WTC11 (cell line): Measurements from ENCODE around the gene MICAL2. TPM values are rescaled to one million over a fixed set of nuclear protein-coding genes. Genes with fewer than 3 reads are reported as not detected.

Experiments used
- ATAC-seq: fragments of 200-7000 bp; cut with Tn5 transposase; 2 replicates; pipeline ENCODE4 v1.10.0; 2021; ENCODE audit warnings: mild to moderate bottlenecking, moderate library complexity
- CTCF ChIA-PET: fragments of 300-600 bp; sonication (Branson Sonifier 250); formaldehyde crosslinking; loops from one replicate; lab custom pipeline; 2021; ENCODE audit warnings: antibody characterized with exemption; lab: Charles Lee
- POLR2A ChIA-PET: fragments of 350-600 bp; sonication (Branson Sonifier 250); formaldehyde crosslinking; loops from one replicate; lab custom pipeline; 2021; ENCODE audit warnings: antibody characterized with exemption; lab: Charles Lee
- DNase-seq: peaks from one replicate; pipeline ENCODE4 v3.0.0; 2021; ENCODE audit warnings: low spot score
- H3K27ac Mint-ChIP-seq: 2 replicates; pipeline ENCODE4 v1.8.0; 2021; ENCODE audit warnings: mixed read lengths
- H3K27me3 Mint-ChIP-seq: 2 replicates; pipeline ENCODE4 v1.8.0; 2021; ENCODE audit warnings: low read depth, mild to moderate bottlenecking, moderate library complexity, mixed read lengths
- H3K36me3 Mint-ChIP-seq: 2 replicates; pipeline ENCODE4 v1.8.0; 2021; ENCODE audit warnings: mixed read lengths
- H3K4me1 Mint-ChIP-seq: 2 replicates; pipeline ENCODE4 v1.8.0; 2022; ENCODE audit warnings: mixed read lengths
- H3K4me3 Mint-ChIP-seq: 2 replicates; pipeline ENCODE4 v1.8.0; 2021; ENCODE audit warnings: mild to moderate bottlenecking, moderate library complexity, mixed read lengths
- H3K9me3 Mint-ChIP-seq: 2 replicates; pipeline ENCODE4 v1.8.0; 2021; ENCODE audit warnings: mixed read lengths
- AFF4 ChIP-seq: sonication (generic); formaldehyde crosslinking; IDR thresholded peaks from 2 replicates; pipeline ENCODE4 v1.8.1; 2023; ENCODE audit warnings: mild to moderate bottlenecking, missing genetic modification reagents, borderline replicate concordance
- ARID4B ChIP-seq: sonication (generic); formaldehyde crosslinking; IDR thresholded peaks from 2 replicates; pipeline ENCODE4 v1.8.0; 2023; ENCODE audit warnings: missing genetic modification reagents, mild to moderate bottlenecking, borderline replicate concordance
- CTCF ChIP-seq: fragments of 200-600 bp; IDR thresholded peaks from 2 replicates; pipeline ENCODE4 v1.8.0; 2022; ENCODE audit warnings: antibody characterized with exemption
- HMGXB4 ChIP-seq: sonication (generic); formaldehyde crosslinking; IDR thresholded peaks from 2 replicates; pipeline ENCODE4 v1.8.1; 2023; ENCODE audit warnings: mild to moderate bottlenecking, moderate library complexity, missing genetic modification reagents
- IRF2 ChIP-seq: sonication (generic); formaldehyde crosslinking; IDR thresholded peaks from 2 replicates; pipeline ENCODE4 v1.8.0; 2022; ENCODE audit warnings: low read depth, missing genetic modification reagents, borderline replicate concordance
- JAZF1 ChIP-seq: fragments of 250-450 bp; sonication (Bioruptor Pico); IDR thresholded peaks from 2 replicates; pipeline ENCODE4 v1.9.0; 2021; ENCODE audit warnings: moderate library complexity, mild to moderate bottlenecking, inconsistent platforms
- KAT7 ChIP-seq: sonication (generic); formaldehyde crosslinking; IDR thresholded peaks from 2 replicates; pipeline ENCODE4 v1.8.1; 2023; ENCODE audit warnings: missing genetic modification reagents, mild to moderate bottlenecking, borderline replicate concordance
- MAX ChIP-seq: sonication (generic); formaldehyde crosslinking; IDR thresholded peaks from 2 replicates; pipeline ENCODE4 v1.8.0; 2022; ENCODE audit warnings: mild to moderate bottlenecking, missing genetic modification reagents
- RORB ChIP-seq: fragments of 250-450 bp; sonication (Bioruptor Pico); IDR thresholded peaks from 2 replicates; pipeline ENCODE4 v1.9.0; 2021; ENCODE audit warnings: mild to moderate bottlenecking
- SOX15 ChIP-seq: fragments of 250-450 bp; sonication (Bioruptor Pico); IDR thresholded peaks from 2 replicates; pipeline ENCODE4 v1.9.0; 2021; ENCODE audit warnings: mild to moderate bottlenecking
- TEAD1 ChIP-seq: sonication (generic); formaldehyde crosslinking; IDR thresholded peaks from 2 replicates; pipeline ENCODE4 v1.8.0; 2022; ENCODE audit warnings: mild to moderate bottlenecking, missing genetic modification reagents
- TEAD4 ChIP-seq: sonication (generic); formaldehyde crosslinking; IDR thresholded peaks from 2 replicates; pipeline ENCODE4 v1.8.0; 2022; ENCODE audit warnings: mild to moderate bottlenecking, missing genetic modification reagents
- ZBTB21 ChIP-seq: sonication (generic); formaldehyde crosslinking; IDR thresholded peaks from 2 replicates; pipeline ENCODE4 v1.8.1; 2023; ENCODE audit warnings: mild to moderate bottlenecking, missing genetic modification reagents, borderline replicate concordance
- ZNF396 ChIP-seq: fragments of 250-450 bp; sonication (Bioruptor Pico); IDR thresholded peaks from 2 replicates; pipeline ENCODE4 v1.8.0; 2021; ENCODE audit warnings: mild to moderate bottlenecking, moderate library complexity, borderline replicate concordance
- ZNF416 ChIP-seq: fragments of 250-450 bp; sonication (Bioruptor Pico); IDR thresholded peaks from 2 replicates; pipeline ENCODE4 v1.9.0; 2021; ENCODE audit warnings: mild to moderate bottlenecking, inconsistent platforms
- total RNA-seq: library from RNA; stranded (reverse); gene quantifications from 3 replicates; pipeline ENCODE4 v1.2.3, GENCODE V29; 2021
- TF ChIP-seq, protein P1 (sequence below): sonication (generic); formaldehyde crosslinking; IDR thresholded peaks from 2 replicates; pipeline ENCODE4 v1.8.1; 2022; ENCODE audit warnings: low read depth, missing genetic modification reagents, borderline replicate concordance
- TF ChIP-seq, protein P2 (sequence below): sonication (generic); formaldehyde crosslinking; IDR thresholded peaks from 2 replicates; pipeline ENCODE4 v1.8.1; 2023; ENCODE audit warnings: mild to moderate bottlenecking, missing genetic modification reagents, moderate library complexity
- TF ChIP-seq, protein P3 (sequence below): fragments of 250-450 bp; sonication (Bioruptor Pico); IDR thresholded peaks from 2 replicates; pipeline ENCODE4 v1.8.0; 2021; ENCODE audit warnings: mild to moderate bottlenecking

The MICAL2 gene
- total RNA-seq, 1 experiment from 2014 or later = 3.1 TPM

GRCh38 chr11:12288212-12288930 lies 178.0 kb downstream of the MICAL2 start:
- H3K27me3 Mint-ChIP-seq = no peaks in the 10 kb centered on the region
- TF ChIP-seq JAZF1 (CRISPR knock-in tag) = no peak
- TF ChIP-seq ZNF416 (CRISPR knock-in tag) = peak; percentile 85
- peak; percentile 50; the same call in 1 of the 2 replicates for TF ChIP-seq ZNF396 (CRISPR knock-in tag)
- TF ChIP-seq CTCF = peak; percentile 89
- no peak for TF ChIP-seq KAT7 (CRISPR knock-in tag)
- no peak for TF ChIP-seq HMGXB4 (CRISPR knock-in tag)
- no peak for TF ChIP-seq MAX (CRISPR knock-in tag)
- TF ChIP-seq, protein P1, sequence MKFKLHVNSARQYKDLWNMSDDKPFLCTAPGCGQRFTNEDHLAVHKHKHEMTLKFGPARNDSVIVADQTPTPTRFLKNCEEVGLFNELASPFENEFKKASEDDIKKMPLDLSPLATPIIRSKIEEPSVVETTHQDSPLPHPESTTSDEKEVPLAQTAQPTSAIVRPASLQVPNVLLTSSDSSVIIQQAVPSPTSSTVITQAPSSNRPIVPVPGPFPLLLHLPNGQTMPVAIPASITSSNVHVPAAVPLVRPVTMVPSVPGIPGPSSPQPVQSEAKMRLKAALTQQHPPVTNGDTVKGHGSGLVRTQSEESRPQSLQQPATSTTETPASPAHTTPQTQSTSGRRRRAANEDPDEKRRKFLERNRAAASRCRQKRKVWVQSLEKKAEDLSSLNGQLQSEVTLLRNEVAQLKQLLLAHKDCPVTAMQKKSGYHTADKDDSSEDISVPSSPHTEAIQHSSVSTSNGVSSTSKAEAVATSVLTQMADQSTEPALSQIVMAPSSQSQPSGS (CRISPR knock-in tag) = no peak
- no peak for TF ChIP-seq AFF4 (CRISPR knock-in tag)
- no peak for TF ChIP-seq TEAD1
- no peak for TF ChIP-seq TEAD4 (CRISPR knock-in tag)
- no peak for TF ChIP-seq SOX15 (CRISPR knock-in tag)
- TF ChIP-seq, protein P2, sequence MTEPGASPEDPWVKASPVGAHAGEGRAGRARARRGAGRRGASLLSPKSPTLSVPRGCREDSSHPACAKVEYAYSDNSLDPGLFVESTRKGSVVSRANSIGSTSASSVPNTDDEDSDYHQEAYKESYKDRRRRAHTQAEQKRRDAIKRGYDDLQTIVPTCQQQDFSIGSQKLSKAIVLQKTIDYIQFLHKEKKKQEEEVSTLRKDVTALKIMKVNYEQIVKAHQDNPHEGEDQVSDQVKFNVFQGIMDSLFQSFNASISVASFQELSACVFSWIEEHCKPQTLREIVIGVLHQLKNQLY (CRISPR knock-in tag) = no peak
- TF ChIP-seq, protein P3, sequence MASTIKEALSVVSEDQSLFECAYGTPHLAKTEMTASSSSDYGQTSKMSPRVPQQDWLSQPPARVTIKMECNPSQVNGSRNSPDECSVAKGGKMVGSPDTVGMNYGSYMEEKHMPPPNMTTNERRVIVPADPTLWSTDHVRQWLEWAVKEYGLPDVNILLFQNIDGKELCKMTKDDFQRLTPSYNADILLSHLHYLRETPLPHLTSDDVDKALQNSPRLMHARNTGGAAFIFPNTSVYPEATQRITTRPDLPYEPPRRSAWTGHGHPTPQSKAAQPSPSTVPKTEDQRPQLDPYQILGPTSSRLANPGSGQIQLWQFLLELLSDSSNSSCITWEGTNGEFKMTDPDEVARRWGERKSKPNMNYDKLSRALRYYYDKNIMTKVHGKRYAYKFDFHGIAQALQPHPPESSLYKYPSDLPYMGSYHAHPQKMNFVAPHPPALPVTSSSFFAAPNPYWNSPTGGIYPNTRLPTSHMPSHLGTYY (CRISPR knock-in tag) = no peak
- TF ChIP-seq IRF2 (CRISPR knock-in tag) = no peak
- TF ChIP-seq ZBTB21 = no peak
- TF ChIP-seq ARID4B (CRISPR knock-in tag) = no peak
- no peak for TF ChIP-seq RORB (CRISPR knock-in tag)
- H3K36me3 Mint-ChIP-seq = no peaks in the 10 kb centered on the region
- peaks cover 13% of the 10 kb centered on the region for H3K9me3 Mint-ChIP-seq
- H3K27ac Mint-ChIP-seq = no peak overlapping the region
- peaks cover 15% of the 10 kb centered on the region for H3K4me1 Mint-ChIP-seq
- ChIA-PET POLR2A (interaction anchor here (1.0 to 1.6 kb wide), 2 partner anchors 42 to 89 kb away, joined by 3 to 5 read pairs; partner anchors contain the start of gene PARVA), CTCF (interaction anchor here (0.5 to 4.8 kb wide), 84 partner anchors 8 to 919 kb away, joined by 3 to 101 read pairs (median 5); partner anchors contain the start of genes DKK3 and PARVA)
- peak; percentile 69 for ATAC-seq
- no peak overlapping the region for H3K4me3 Mint-ChIP-seq
- peak; percentile 95 for DNase-seq
